GM12873 (cell line): ENCODE results near the gene HSD17B11.
A peak's percentile ranks its signal among the peaks of the same experiment; 100 is the strongest.

Source experiments
- CTCF ChIP-seq: IDR thresholded peaks from 2 replicates; pipeline ENCODE4 v1.5.1; 2012; ENCODE audit warnings: low read depth, mild to moderate bottlenecking, moderate library complexity, low read length, control low read depth; ENCODE audit not compliant: insufficient read depth; ENCODE audit errors: missing control alignments

HSD17B11 gene

DNA sequence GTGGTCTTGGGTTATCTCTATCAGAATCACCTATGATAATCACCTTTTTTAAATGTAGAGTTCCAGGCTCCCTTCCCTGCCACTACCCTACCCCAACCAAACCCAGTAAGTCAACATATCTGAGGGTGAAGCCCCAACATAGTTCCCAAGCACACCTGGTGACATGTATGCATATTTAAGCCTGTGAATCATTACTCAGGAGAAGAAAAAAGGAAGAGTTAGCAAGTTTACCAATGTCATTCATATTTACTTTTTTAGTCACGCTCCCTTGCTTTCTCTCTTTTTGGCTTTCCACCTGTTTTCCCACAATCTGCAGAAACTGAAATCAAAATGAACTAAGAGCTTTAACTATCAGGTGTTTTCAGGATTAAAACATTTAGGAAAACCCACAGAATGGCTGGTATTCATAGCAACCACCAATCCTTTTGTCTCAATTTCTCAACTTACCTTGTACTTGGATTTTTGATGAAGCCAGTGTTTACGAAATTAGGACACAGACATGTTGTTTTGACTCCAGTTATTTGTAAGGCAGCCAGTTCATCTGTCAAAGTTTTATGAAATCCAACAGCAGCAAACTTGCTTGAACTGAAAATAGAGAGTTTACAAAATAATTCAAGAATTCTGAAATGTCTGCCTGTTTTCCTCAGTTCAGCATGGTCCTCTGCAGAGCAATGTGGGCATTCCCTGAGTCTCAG, 34.0 kb downstream of the HSD17B11 start:
- TF ChIP-seq CTCF: no peak

DNA sequence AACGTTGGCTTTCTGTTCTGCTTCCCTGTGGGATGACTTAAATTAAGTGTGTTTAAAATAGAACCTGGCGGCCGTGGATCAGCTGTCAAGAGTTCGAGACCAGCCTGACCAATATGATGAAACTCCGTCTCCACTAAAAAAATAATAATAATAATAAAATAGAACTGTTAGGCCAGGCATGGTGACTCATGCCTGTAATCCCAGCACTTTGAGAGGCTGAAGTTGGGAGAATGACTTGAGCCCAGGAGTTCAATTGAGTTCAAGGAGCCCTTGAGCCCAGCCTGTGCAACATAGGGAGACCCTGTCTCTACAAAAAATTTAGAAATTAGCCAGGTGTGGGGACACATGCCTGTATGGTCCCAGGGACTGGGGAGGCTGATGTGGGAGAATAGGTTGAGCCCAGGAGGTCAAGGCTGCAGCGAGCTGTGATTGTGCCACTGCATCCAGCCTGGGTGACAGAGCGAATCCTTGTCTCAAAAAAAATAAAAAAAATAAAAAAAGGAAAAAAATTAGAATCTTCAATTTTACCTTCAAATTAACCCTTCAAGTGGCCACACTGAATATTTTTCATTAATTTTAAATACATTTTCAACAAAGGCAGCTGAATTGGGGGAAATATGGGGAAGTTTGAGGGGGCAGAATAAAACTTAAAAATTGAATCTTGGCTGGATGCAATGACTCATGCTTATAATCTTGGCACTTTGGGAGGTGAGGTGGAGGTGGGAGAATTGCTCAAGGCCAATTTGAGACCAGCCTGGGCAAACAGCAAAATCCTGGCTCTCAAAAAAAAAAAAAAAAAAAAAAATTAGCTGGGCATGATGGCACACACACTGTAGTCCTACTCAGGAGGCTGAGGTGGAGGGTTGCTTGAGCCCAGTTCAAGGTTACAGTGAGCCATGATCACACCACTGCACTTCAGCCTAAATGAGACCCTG, 36.6 kb downstream of the HSD17B11 start:
- TF ChIP-seq CTCF: no peak

DNA sequence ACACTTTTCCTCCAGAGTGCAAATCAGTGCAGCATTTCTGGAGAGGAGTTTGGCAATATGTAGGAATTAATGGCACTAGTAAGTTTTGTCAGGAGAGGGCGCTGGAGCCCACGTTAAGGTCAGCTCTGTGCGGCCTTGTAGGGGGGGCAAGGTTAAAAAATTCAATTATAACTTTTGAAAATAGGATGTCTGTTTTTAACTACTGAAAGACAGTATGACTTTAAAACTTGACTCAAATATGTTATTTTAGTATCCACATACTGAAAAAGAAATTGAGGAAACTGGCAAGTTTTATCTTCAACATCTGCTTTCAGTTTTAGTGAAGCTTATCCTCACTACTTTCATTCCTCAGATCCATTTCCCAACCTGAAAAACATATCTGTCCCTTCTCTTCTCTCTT, 37.4 kb downstream of the HSD17B11 start:
- peak; percentile 61 for TF ChIP-seq CTCF

GRCh38 chr4:87345139-87345538, 45.8 kb downstream of the HSD17B11 start:
- TF ChIP-seq CTCF: no peak

GRCh38 chr4:87342872-87343271, 48.1 kb downstream of the HSD17B11 start:
- no peak for TF ChIP-seq CTCF

GRCh38 chr4:87339440-87339839, 51.5 kb downstream of the HSD17B11 start:
- TF ChIP-seq CTCF: no peak

DNA sequence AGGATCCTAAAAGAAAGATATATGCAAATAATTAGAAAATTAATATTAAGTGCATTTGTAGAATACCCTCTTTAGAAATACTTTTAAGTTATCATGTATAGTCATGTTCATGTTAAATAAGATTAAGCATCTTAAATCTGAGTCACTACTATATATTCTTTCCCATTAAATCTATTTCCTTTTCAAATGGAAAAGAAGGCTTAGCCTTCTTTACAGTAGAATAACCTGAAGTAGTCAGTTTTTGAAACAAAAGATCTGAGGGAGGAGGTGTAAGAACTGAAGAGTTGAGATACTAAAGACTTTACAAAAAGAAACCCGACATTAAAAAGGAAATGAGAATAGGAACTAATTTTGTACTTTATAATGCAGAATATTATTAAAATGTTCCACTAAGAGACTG, 53.6 kb downstream of the HSD17B11 start:
- TF ChIP-seq CTCF: no peak
